Keratinocyte (primary cell): ENCODE measurements around the gene PCK1. TPM values are rescaled to one million over a fixed set of nuclear protein-coding genes. Genes with fewer than 3 reads are reported as not detected.

Experiments used
- DNase-seq: peaks from one replicate; pipeline ENCODE4 v3.0.0-alpha.2; 2011; ENCODE audit warnings: low read depth, missing footprints, low spot score
- FAIRE-seq: peaks from 2 replicates; lab custom pipeline; 2011; peaks lifted over from hg19 to GRCh38; lab: Jason Lieb, UNC
- H2AFZ ChIP-seq: 2 replicates; pipeline ENCODE4 v1.6.0; 2012; ENCODE audit warnings: low read length, control low read depth, inconsistent platforms; ENCODE audit not compliant: control insufficient read depth
- H3K27ac ChIP-seq: 2 replicates; pipeline ENCODE4 v1.5.1; 2011; ENCODE audit warnings: low read length; ENCODE audit not compliant: control insufficient read depth, insufficient read depth
- H3K27me3 ChIP-seq: 3 replicates; pipeline ENCODE4 v1.6.0; 2011; ENCODE audit warnings: low read length; ENCODE audit not compliant: control insufficient read depth, insufficient read depth; ENCODE audit errors: extremely low read depth
- H3K36me3 ChIP-seq, 2 experiments: 2 replicates in 1 of 2; 3 replicates in 1 of 2; pipeline ENCODE4 v1.5.1; 2011; ENCODE audit warnings: low read length in 2 of 2, mild to moderate bottlenecking in 1 of 2; ENCODE audit not compliant: control insufficient read depth in 2 of 2, insufficient read depth in 2 of 2; ENCODE audit errors: extremely low read depth in 1 of 2
- H3K4me1 ChIP-seq: 3 replicates; pipeline ENCODE4 v1.5.1; 2011; ENCODE audit warnings: low read length; ENCODE audit not compliant: control insufficient read depth, insufficient read depth; ENCODE audit errors: extremely low read depth
- H3K4me2 ChIP-seq: 3 replicates; pipeline ENCODE4 v1.6.0; 2011; ENCODE audit warnings: low read depth, low read length; ENCODE audit not compliant: control insufficient read depth, insufficient read depth; ENCODE audit errors: extremely low read depth
- H3K4me3 ChIP-seq, 3 experiments: fragments of 200-600 bp in 1 of 3; sonication (generic) in 1 of 3; 2 replicates in 2 of 3; 3 replicates in 1 of 3; pipeline ENCODE4 v1.5.1; 2011 to 2016; ENCODE audit warnings: low read length in 3 of 3, mild to moderate bottlenecking in 3 of 3, control low read depth in 2 of 3, inconsistent platforms in 1 of 3, low read depth in 1 of 3, mixed read lengths in 1 of 3, mixed run types in 1 of 3, moderate library complexity in 1 of 3; ENCODE audit not compliant: control insufficient read depth in 2 of 3, insufficient read depth in 2 of 3; ENCODE audit errors: extremely low read depth in 1 of 3
- H3K79me2 ChIP-seq: 2 replicates; pipeline ENCODE4 v1.6.0; 2012; ENCODE audit warnings: low read length; ENCODE audit not compliant: control insufficient read depth, insufficient read depth
- H3K9ac ChIP-seq: 3 replicates; pipeline ENCODE4 v1.6.0; 2011; ENCODE audit warnings: low read length; ENCODE audit not compliant: control insufficient read depth, insufficient read depth; ENCODE audit errors: extremely low read depth
- H3K9me1 ChIP-seq: 3 replicates; pipeline ENCODE4 v1.6.0; 2011; ENCODE audit warnings: low read length; ENCODE audit not compliant: control insufficient read depth, insufficient read depth; ENCODE audit errors: extremely low read depth
- H3K9me3 ChIP-seq: 2 replicates; pipeline ENCODE4 v1.5.1; 2012; ENCODE audit warnings: low read depth, low read length; ENCODE audit not compliant: control insufficient read depth
- H4K20me1 ChIP-seq: 3 replicates; pipeline ENCODE4 v1.6.0; 2011; ENCODE audit warnings: low read length; ENCODE audit not compliant: control insufficient read depth, insufficient read depth; ENCODE audit errors: extremely low read depth
- EZH2 ChIP-seq: IDR thresholded peaks from one replicate; pipeline ENCODE4 v1.6.1; 2012; ENCODE audit warnings: inconsistent platforms, mild to moderate bottlenecking, low read length, moderate library complexity
- dilution Hi-C: fragments of 300-500 bp; cut with MboI; formaldehyde crosslinking; loops from one replicate; pipeline ENCODE4 v1.7.0; 2020; ENCODE audit warnings: low sequenced_read_pairs; ENCODE audit not compliant: extremely low pct_ligation_motif_present
- polyA plus RNA-seq, 5 experiments: library from polyadenylated mRNA; depleted of rRNA in 3 of 5; stranded (reverse) in 3 of 5; stranded (forward) in 1 of 5; unstranded in 1 of 5; fragments of >200 nt; gene quantifications; 1 replicate in 1 of 5; 2 replicates in 3 of 5; 3 replicates in 1 of 5; pipeline versions ENCODE4 v1.2.1 to v1.2.3, GENCODE V29; 2011 to 2012; ENCODE audit warnings: missing spikeins in 2 of 5, low read depth in 1 of 5, low replicate concordance in 1 of 5
- TF ChIP-seq, protein P1 (sequence below), 3 experiments: IDR thresholded peaks in 1 of 3; conservative IDR thresholded peaks in 1 of 3; optimal IDR thresholded peaks in 1 of 3; 2 replicates in 2 of 3; 3 replicates in 1 of 3; pipeline versions ENCODE3 to v1.5.1; 2011; ENCODE audit warnings: low read length in 3 of 3, mild to moderate bottlenecking in 3 of 3, moderate library complexity in 2 of 3, control low read depth in 1 of 3, inconsistent platforms in 1 of 3; ENCODE audit not compliant: insufficient read depth in 2 of 3; ENCODE audit errors: extremely low read depth in 1 of 3

The PCK1 gene
- polyA plus RNA-seq, 1 donor (not counting 4 experiments of a cell fraction or from before 2014, with no cell fraction given), result not detected

DNA sequence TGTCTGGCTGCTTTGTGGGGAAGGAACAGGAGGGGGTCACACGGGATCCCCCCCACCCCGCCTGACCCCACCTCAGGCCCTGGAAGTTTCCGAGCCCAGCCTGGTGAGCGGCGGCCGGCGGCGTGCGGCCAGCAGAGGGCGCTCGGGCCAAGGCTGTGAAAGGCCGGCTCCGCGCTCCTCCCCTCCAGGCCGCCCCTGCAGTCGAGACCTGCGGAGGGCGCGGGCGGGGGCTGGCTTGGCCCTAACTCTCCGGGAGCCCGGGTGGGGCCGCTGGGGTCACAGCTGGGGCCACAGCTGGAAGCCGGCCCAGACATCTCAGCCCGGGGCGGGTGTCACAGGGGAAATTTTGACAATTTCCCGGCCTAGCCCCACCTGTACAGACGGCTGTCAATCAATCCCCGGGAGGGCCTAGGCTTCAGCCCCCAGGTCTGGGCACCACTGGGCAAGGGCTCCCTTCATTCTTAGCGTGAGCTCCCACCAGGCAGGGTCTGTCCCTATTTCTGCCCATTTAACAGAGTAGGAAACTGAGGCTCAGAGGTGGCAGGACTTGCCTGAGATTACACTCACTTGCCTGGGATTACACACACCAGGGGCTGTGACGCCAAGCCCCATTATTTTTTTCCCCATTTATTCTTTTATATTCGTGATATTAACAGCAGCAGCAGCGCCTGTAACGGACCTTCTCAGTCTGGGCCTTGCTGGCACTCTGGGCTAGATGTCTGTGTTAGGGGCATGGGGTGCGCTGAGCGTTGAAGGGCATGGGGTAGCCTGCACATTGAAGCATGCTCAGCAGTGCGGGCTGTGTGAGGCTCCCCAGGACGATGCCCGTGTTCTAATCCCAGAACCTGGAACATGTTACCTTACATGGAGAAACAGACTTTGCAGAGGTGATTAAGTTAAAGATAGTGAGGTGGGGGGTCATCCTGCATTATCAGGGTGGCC, 36.4 kb downstream of the PCK1 start:
- H3K27ac ChIP-seq, result no peak overlapping the region
- H3K27me3 ChIP-seq, result peaks cover 26% of the 10 kb centered on the region
- no peak for TF ChIP-seq EZH2
- TF ChIP-seq, protein P1, sequence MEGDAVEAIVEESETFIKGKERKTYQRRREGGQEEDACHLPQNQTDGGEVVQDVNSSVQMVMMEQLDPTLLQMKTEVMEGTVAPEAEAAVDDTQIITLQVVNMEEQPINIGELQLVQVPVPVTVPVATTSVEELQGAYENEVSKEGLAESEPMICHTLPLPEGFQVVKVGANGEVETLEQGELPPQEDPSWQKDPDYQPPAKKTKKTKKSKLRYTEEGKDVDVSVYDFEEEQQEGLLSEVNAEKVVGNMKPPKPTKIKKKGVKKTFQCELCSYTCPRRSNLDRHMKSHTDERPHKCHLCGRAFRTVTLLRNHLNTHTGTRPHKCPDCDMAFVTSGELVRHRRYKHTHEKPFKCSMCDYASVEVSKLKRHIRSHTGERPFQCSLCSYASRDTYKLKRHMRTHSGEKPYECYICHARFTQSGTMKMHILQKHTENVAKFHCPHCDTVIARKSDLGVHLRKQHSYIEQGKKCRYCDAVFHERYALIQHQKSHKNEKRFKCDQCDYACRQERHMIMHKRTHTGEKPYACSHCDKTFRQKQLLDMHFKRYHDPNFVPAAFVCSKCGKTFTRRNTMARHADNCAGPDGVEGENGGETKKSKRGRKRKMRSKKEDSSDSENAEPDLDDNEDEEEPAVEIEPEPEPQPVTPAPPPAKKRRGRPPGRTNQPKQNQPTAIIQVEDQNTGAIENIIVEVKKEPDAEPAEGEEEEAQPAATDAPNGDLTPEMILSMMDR (optimal IDR thresholded peaks at IDR 0.05 in 1 of 3, IDR thresholded peaks at IDR 0.05 in 1 of 3, conservative IDR thresholded peaks at IDR 0.05 in 1 of 3; ENCODE audit: extremely low read depth in 1 of 3, insufficient read depth in 2 of 3, low read length in 3 of 3), result peak; percentile 38 to 91 (median 89)
- no peaks in the 10 kb centered on the region for H3K36me3 ChIP-seq
- peak overlapping the region; percentile 34 for H3K4me2 ChIP-seq
- H3K9me1 ChIP-seq, result no peaks in the 10 kb centered on the region
- peaks cover 2% of the 10 kb centered on the region for H3K4me1 ChIP-seq
- DNase-seq, result no peak
- no peak overlapping the region for H3K9ac ChIP-seq
- dilution Hi-C loops, result no loop called here
- H4K20me1 ChIP-seq, result no peaks in the 10 kb centered on the region
- no peak overlapping the region for H2AFZ ChIP-seq
- H3K4me3 ChIP-seq, result no peak overlapping the region
- FAIRE-seq, result no peak
- H3K9me3 ChIP-seq, result no peaks in the 10 kb centered on the region
- no peaks in the 10 kb centered on the region for H3K79me2 ChIP-seq

DNA sequence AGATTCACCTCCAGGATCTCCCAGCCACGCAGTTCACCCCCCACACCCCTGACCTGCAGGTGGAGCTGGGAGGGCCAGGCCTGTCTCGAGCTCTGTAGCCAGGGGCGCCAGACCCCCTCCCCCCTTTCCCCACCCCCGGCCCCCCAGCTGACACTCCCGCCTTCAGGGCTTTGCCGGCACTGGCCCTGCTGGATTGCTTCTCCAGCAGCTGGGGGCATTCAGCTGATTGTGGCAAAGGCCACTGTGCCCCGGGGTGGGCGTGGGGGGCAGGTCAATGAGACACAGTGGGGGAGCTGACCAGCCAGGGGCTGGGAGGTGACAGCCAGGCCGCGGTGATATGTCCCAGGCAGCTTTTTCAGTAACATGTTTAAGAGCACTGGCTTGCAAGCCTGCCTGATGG, 37.1 kb downstream of the PCK1 start:
- dilution Hi-C loops, result no loop called here
- no peak for FAIRE-seq
- H3K4me2 ChIP-seq, result no peak overlapping the region
- H3K27ac ChIP-seq, result no peak overlapping the region
- TF ChIP-seq, protein P1 (optimal IDR thresholded peaks at IDR 0.05 in 1 of 3, IDR thresholded peaks at IDR 0.05 in 1 of 3, conservative IDR thresholded peaks at IDR 0.05 in 1 of 3; ENCODE audit: extremely low read depth in 1 of 3, insufficient read depth in 2 of 3, low read length in 3 of 3), result no peak
- TF ChIP-seq EZH2, result no peak
- no peaks in the 10 kb centered on the region for H3K9me1 ChIP-seq
- H3K4me3 ChIP-seq, result no peak overlapping the region
- no peak for DNase-seq
- H3K4me1 ChIP-seq, result peaks cover 2% of the 10 kb centered on the region
- no peaks in the 10 kb centered on the region for H3K36me3 ChIP-seq
- no peaks in the 10 kb centered on the region for H3K79me2 ChIP-seq
- no peaks in the 10 kb centered on the region for H3K9me3 ChIP-seq
- peaks cover 27% of the 10 kb centered on the region for H3K27me3 ChIP-seq
- no peaks in the 10 kb centered on the region for H4K20me1 ChIP-seq
- no peak overlapping the region for H2AFZ ChIP-seq
- no peak overlapping the region for H3K9ac ChIP-seq
